Measurements from ENCODE around the gene LRP8.

DNA sequence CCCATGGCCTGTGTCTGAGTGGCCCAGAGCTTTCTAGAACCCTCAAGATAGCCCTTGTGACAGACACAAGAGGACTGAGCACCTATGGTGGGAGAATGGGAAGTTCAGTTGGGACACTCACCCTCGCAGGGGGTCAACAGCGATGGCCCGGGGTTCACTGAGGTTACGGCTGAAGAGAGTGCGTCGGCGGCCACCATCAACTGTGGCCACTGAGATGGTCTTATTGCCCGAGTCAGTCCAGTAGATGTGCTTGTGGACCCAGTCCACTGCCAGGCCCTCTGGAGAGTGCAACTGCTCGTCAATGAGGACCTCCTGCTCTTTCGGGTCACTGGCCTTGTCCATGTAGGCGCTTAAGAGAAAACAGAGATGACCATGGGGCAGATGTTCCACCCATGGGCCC, 63.8 kb downstream of the LRP8 start:
- TF ChIP-seq, protein P1, sequence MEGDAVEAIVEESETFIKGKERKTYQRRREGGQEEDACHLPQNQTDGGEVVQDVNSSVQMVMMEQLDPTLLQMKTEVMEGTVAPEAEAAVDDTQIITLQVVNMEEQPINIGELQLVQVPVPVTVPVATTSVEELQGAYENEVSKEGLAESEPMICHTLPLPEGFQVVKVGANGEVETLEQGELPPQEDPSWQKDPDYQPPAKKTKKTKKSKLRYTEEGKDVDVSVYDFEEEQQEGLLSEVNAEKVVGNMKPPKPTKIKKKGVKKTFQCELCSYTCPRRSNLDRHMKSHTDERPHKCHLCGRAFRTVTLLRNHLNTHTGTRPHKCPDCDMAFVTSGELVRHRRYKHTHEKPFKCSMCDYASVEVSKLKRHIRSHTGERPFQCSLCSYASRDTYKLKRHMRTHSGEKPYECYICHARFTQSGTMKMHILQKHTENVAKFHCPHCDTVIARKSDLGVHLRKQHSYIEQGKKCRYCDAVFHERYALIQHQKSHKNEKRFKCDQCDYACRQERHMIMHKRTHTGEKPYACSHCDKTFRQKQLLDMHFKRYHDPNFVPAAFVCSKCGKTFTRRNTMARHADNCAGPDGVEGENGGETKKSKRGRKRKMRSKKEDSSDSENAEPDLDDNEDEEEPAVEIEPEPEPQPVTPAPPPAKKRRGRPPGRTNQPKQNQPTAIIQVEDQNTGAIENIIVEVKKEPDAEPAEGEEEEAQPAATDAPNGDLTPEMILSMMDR (IDR thresholded peaks at IDR 0.05) = no peak
- no peak for TF ChIP-seq POLR2AphosphoS5 (IDR thresholded peaks at IDR 0.05; ENCODE audit: low read depth, low read length)
- TF ChIP-seq, protein P2, sequence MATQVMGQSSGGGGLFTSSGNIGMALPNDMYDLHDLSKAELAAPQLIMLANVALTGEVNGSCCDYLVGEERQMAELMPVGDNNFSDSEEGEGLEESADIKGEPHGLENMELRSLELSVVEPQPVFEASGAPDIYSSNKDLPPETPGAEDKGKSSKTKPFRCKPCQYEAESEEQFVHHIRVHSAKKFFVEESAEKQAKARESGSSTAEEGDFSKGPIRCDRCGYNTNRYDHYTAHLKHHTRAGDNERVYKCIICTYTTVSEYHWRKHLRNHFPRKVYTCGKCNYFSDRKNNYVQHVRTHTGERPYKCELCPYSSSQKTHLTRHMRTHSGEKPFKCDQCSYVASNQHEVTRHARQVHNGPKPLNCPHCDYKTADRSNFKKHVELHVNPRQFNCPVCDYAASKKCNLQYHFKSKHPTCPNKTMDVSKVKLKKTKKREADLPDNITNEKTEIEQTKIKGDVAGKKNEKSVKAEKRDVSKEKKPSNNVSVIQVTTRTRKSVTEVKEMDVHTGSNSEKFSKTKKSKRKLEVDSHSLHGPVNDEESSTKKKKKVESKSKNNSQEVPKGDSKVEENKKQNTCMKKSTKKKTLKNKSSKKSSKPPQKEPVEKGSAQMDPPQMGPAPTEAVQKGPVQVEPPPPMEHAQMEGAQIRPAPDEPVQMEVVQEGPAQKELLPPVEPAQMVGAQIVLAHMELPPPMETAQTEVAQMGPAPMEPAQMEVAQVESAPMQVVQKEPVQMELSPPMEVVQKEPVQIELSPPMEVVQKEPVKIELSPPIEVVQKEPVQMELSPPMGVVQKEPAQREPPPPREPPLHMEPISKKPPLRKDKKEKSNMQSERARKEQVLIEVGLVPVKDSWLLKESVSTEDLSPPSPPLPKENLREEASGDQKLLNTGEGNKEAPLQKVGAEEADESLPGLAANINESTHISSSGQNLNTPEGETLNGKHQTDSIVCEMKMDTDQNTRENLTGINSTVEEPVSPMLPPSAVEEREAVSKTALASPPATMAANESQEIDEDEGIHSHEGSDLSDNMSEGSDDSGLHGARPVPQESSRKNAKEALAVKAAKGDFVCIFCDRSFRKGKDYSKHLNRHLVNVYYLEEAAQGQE (IDR thresholded peaks at IDR 0.05; ENCODE audit: insufficient read depth in 1 of 2, low read depth in 2 of 2, low read length in 1 of 2) = no peak
- TF ChIP-seq TCF7L2 (IDR thresholded peaks at IDR 0.05; ENCODE audit: low read depth, low read length) = no peak
